Fibroblast of skin of abdomen (primary cell): ENCODE measurements around the gene CHID1. TPM values are rescaled to one million over a fixed set of nuclear protein-coding genes. Genes with fewer than 3 reads are reported as not detected.

Experiments
- DNase-seq: peaks from one replicate; pipeline ENCODE4 v3.0.0-alpha.2; 2013
- polyA plus RNA-seq, 2 experiments: library from polyadenylated mRNA; unstranded; fragments of 120-200 nt; gene quantifications; one replicate each; pipeline ENCODE4 v1.2.1, GENCODE V29; 2013; ENCODE audit not compliant: insufficient read length in 2 of 2

The CHID1 gene
- polyA plus RNA-seq (2013, experiment 1 of 2; ENCODE audit: insufficient read length), result 120 TPM
- polyA plus RNA-seq (2013, experiment 2 of 2; ENCODE audit: insufficient read length), result 129 TPM

DNA sequence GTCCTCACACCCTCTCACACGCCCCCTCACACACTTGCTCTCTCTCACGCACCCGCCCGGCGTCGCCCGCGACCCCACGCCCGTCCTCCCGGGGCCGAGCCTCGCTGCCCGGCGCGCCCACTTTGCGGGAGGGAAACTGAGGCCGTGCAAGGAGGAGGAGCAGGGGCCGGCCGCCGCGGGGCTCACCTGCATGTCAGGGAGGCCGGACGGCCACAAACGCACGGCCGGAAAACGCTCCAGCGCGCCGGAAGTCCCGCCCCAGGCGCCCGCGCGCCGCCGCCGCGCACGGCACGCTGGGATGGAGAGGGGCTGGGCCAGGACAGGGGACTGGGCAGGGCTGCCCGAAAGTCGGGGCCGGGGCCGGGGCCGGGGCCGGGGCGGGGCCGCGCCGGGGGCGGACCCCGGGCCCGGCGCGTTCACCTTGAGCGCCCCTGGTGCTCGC is at the start of gene CHID1:
Gene CHID1, minus strand, starts transcription at position 222 of the 442 bp plus-strand sequence. CDS start 5,994 bp downstream, outside the sequence.
- peak; percentile 78 for DNase-seq

DNA sequence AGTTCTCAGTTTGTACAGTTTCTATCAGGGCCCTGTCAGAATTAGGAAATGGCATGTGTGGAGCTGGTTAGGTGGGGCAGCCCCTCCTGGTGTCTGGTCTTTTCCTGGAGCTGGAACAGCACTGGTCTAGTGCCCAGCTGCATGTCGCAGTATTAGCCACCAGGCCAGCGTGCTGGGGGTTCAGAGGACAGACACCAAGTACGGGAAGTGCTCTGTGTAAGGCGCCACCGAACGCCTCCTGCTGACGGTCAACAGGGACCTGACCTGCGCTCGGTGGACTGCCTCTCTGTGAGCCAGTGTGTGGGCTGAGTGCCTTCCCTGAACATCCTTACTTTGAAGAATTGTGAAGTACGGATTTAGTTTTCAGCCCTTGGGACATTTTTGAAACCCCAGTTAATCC is 49.0 kb upstream of the CHID1 start:
- no peak for DNase-seq

- no peak for DNase-seq
Measured at GRCh38 chr11:959027-959426, 48.4 kb upstream of the CHID1 start.

DNA sequence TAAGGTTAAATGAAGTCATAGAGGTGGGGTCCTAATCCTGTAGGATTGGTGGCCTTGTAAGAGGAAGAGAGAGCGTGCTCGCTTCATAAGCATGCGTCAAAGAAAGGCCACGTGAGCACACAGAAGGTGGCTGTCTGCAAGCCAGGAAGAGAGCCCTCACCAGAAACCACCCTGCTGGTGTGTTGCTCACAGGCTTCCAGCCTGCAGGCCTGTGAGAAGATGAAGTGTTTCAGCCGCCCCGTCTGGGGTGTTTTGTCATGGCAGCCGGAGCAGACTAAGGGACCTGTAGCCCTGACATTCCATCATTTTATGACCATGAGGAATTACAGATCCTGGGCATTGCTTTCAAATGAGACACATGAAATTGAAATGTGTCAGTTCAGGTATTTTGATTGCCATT is 47.5 kb upstream of the CHID1 start:
- no peak for DNase-seq

DNA sequence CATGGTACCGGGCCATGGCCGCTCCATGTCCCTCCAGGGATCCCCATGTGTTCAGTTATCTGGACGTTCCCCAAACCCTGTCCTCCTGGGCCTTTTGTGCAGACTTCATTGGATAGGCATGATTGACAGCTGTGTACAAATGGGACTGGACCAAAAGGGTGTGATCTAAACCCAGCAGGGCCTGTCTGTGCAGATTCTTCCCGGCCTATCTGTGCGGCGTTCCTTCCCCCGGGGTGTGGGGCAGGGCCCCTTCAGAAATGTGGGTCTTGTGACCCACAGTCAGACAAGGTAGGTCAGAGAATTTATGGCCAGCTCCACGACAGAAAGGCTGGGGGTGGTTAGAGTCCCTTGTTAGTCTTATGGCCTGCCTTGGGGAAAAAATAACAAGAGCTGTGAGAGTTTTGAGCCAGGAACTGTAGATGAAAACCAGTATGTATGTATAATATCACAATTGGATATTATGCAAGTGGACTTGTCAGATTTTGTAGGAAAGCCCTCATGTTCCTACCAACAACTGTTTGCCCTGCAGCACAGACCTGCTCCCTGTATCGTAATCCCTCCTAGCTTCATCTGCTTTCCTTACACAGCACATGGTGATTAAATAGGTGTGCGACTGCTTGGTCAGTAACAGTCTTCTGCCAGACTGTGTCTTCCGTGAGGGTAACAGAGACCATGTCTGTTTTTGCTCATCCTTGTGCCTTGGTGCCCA is 46.8 kb upstream of the CHID1 start:
- no peak for DNase-seq

- no peak for DNase-seq
Measured at GRCh38 chr11:955154-956063, 44.8 kb upstream of the CHID1 start.

DNA sequence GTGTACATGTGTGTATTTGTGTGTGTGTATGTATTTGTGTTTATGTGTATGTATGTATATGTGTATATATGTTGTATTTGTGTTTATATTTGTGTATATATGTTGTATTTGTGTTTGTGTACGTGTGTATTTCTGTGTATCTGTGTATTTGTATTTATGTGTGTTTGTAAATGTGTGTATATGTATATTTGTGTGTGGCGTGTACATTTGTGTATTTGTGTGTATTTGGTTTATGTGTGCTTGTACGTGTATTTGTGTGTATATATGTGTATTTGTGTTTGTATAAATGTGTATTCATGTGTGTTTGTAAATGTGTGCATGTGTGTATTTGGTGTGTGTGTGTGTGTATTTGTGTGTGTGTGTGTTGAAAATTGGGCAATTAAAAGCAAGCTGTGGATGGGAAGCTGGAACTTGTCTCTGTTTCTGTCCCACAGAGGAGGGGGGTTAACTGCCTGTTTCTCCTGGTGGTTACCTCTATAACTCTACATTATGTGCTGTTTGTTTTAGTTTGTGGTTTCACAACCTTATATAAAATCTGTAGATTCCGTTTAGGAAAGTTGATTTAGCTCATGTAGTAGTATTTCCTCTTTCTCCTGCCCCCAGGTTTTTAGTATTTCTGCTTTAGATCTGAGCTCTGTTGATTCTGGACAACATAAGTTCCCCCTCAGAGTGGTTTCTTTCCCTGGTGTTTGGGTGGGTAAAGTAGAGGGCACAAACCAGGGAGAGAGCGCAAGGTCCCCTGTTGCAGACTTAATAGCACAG is 44.0 kb upstream of the CHID1 start:
- no peak for DNase-seq

- no peak for DNase-seq
Measured at GRCh38 chr11:953512-953911, 42.9 kb upstream of the CHID1 start.

- DNase-seq, result peak; percentile 28
Measured at GRCh38 chr11:952406-953385, 42.1 kb upstream of the CHID1 start.

- no peak for DNase-seq
Measured at GRCh38 chr11:951507-951906, 40.9 kb upstream of the CHID1 start.

DNA sequence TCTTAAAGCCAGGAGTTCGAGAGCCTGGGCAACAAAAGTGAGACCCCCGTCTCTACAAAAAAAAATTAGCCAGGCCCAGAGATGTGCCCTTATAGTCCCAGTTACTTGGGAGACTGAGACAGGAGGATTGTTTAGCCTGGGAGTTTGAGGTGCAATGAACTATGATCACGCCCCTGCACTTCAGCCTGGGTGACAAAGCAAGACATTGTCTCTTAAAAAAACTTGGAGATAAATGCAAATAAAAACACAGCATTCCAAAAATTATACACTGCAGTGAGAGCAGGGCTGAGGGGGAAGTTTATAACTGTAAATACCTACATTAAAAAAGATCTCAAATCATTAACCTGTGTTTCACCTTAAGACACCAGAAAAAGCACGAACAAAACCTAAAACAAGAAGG is 37.1 kb upstream of the CHID1 start:
- no peak for DNase-seq

DNA sequence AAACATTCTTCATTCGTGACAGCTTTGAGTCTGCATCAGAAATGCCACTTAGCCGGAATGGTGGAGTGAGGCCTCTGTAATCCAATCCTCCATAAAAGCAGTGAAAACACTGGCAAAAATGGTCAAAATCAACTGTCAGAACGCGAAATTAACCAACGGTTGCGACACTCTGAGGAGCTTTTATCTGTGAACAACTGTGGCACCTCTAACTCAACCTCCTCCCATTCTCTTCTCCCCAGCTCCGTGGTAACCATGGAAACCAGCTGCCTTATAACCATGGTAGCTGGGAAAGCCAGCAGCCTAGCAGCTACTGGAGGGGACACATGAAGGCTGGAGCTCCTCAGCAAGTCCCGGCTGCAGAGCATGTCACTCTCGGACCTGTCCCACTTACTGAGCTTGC is 35.4 kb upstream of the CHID1 start:
- DNase-seq, result peak; percentile 16

- DNase-seq, result peak; percentile 25
Measured at GRCh38 chr11:944711-945470, 34.3 kb upstream of the CHID1 start.

GRCh38 chr11:942823-943222 is 32.2 kb upstream of the CHID1 start:
- peak; percentile 80 for DNase-seq

DNA sequence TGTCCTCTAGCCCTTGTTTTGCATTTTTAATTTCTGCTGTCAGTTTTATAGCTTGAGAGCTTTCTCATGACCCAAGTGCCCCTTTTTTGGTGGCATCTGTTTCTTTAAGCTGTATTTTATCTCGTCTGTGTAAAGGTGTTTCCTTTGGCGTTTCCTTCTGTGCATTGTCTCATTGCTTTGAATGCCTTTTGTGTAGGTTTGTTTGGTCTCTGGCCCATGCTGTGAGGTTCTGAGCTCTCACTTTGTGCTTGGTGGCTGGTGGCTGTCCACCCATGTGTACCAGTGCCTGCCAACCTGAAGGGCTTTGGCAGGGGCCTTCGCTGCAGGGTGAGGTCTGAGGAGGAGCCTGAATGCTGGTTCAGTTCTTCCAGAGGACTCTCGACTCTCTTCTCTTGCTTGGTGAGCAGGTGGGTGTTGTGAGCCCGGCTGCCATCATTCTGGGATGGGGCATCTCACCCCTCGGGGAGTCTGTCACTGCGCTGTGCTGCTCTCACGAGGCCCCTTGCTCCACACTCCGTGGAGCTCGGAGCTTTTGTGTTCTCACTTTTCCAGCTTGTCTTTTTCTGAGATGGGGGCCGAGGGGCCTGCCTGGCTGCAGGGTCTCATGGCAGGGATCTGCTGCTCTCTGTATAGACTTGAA is 30.0 kb upstream of the CHID1 start:
- no peak for DNase-seq

DNA sequence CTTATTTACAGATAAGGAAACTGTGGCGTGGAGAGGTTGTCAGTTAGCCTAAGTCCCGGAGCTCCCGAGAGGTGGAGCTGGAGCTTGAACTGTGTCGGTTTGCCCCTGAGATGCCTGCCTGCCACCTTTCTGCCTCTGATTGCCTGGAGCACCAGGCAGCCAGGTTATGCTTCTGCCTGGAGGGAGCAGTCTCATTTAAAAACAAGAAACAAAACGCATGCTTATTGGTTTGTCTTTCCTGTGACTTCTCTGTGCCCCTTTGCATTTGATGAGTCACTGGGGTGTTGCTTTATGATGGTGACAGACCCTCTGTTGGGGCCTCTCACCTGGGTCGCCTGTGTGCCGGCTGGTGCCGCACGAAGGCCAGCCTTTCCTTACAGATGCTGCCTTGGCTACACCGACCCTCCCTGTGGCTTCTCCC is 27.2 kb upstream of the CHID1 start:
- DNase-seq, result no peak

GRCh38 chr11:936199-936598 is 25.6 kb upstream of the CHID1 start:
- DNase-seq, result no peak

DNA sequence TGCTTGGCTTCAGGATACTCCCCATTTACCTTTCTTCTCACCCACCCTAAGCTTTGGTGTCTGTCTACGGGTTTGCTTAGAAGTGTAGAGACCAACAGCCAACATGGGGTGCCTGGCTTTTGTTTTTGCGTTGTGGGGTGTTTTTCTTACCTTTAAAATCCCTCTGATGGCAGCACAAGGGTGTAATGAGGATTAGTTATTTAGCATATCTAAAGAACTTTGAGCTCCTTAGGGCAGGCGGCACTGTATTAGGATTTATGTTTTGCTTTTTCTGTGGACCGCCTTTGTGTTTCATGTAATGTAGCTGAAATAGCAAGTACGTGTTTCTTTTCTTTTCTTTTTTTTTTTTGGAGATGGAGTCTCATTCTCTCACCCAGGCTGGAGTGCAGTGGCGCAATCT is 23.9 kb upstream of the CHID1 start:
- no peak for DNase-seq

DNA sequence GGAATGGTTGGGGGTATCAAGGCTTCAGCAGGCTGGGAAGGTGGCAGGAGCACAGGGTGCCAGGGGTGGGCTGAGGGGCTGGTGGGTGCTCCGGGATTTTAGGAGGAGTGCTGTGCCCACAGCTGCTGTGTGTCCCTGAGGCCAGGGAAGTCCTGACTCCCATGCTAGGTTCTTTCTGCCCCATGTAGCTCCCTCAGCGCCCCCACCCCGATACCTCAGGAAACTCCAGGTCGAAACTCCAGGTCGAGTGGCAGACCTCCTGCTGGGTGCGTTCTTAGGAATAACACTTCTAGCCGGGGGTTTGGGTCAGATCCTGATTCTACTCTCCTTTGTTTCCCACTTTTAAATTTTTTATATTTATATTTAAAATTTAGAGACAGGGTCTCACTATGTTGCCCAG is 23.3 kb upstream of the CHID1 start:
- no peak for DNase-seq

DNA sequence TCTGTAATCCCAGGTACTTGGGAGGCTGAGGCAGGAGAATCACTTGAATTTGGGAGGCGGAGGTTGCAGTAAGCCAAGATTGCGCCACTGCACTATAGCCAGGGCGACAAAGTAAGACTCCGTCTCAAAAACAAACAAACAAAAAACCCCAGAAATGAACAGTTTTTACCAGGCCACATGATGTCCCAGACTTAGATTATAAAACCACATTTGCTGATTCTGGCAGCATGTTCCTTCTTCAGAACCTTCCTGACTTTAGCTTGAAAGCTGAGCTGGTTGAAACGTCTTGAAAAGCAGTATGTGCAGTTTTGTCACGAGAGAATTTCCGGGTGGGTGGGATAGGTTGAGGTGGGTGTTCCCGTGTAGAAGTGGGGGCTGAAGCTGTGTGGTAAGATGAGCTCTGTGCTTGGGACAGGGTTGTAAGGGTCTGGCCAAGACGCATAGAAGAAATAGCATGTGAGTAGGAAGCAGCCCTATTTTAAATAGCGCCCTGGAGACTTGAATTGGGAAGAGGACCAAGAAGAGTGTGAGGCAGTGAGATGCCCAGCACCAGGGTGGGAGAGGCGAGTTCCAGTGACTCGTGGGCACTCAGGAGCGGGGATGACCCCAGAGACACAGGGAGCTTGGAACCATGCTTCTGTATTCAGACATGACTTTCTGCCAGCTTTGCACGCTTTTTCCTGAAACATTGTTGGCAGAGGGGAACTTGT is 22.7 kb upstream of the CHID1 start:
- no peak for DNase-seq
